A549 (cell line): ENCODE results near the gene GRID2.

Experiments used
- EHF ChIP-seq: fragments of 250-450 bp; sonication (Bioruptor Pico); IDR thresholded peaks from 2 replicates; pipeline ENCODE4 v1.5.0; 2020; ENCODE audit warnings: mild to moderate bottlenecking
- HDAC2 ChIP-seq: fragments of 200-600 bp; sonication (generic); IDR thresholded peaks from 2 replicates; pipeline ENCODE4 v1.6.1; 2016
- NR3C1 ChIP-seq: fragments of >200 bp; sonication (Bioruptor Twin); formaldehyde crosslinking; IDR thresholded peaks from 3 replicates; pipeline ENCODE4 v1.6.1; 2017
- SMC3 ChIP-seq: fragments of >200 bp; sonication (Bioruptor Twin); formaldehyde crosslinking; IDR thresholded peaks from 3 replicates; pipeline ENCODE4 v1.6.1; 2018; ENCODE audit warnings: inconsistent platforms
- TF ChIP-seq, protein P1 (sequence below): fragments of >200 bp; sonication (Bioruptor Twin); formaldehyde crosslinking; IDR thresholded peaks from 3 replicates; pipeline ENCODE4 v1.5.1; 2016
- TF ChIP-seq, protein P2 (sequence below): fragments of 150-350 bp; IDR thresholded peaks from 2 replicates; pipeline ENCODE4 v1.6.1; 2014; ENCODE audit warnings: low read depth, mild to moderate bottlenecking, low read length
- TF ChIP-seq, protein P3 (sequence below): IDR thresholded peaks from 2 replicates; pipeline ENCODE4 v1.6.1; 2012
- TF ChIP-seq, protein P4 (sequence below): IDR thresholded peaks from 2 replicates; pipeline ENCODE4 v1.6.1; 2012

DNA sequence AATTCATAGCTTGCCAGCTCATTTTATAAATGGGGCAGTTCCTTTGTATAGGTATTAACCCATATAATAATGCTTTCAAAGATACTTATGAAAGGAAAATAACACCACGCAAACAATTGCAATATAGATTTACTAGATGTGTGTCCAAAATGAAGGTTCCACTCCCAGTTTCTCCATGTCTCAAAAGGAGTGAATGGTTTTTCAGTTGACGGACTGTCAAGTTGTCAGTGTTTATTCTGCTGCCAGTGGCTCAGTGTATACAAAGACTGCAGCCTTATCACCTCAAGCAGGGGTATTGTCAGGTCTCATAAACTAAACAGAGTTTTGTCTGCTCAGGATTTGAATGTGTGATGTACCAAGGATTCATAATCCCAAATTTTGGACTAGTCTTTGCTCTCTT is 939.5 kb downstream of the GRID2 start:
- TF ChIP-seq EHF (CRISPR knock-in tag) = no peak
- TF ChIP-seq, protein P1, sequence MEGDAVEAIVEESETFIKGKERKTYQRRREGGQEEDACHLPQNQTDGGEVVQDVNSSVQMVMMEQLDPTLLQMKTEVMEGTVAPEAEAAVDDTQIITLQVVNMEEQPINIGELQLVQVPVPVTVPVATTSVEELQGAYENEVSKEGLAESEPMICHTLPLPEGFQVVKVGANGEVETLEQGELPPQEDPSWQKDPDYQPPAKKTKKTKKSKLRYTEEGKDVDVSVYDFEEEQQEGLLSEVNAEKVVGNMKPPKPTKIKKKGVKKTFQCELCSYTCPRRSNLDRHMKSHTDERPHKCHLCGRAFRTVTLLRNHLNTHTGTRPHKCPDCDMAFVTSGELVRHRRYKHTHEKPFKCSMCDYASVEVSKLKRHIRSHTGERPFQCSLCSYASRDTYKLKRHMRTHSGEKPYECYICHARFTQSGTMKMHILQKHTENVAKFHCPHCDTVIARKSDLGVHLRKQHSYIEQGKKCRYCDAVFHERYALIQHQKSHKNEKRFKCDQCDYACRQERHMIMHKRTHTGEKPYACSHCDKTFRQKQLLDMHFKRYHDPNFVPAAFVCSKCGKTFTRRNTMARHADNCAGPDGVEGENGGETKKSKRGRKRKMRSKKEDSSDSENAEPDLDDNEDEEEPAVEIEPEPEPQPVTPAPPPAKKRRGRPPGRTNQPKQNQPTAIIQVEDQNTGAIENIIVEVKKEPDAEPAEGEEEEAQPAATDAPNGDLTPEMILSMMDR = no peak
- TF ChIP-seq HDAC2 = no peak
- TF ChIP-seq, protein P2, sequence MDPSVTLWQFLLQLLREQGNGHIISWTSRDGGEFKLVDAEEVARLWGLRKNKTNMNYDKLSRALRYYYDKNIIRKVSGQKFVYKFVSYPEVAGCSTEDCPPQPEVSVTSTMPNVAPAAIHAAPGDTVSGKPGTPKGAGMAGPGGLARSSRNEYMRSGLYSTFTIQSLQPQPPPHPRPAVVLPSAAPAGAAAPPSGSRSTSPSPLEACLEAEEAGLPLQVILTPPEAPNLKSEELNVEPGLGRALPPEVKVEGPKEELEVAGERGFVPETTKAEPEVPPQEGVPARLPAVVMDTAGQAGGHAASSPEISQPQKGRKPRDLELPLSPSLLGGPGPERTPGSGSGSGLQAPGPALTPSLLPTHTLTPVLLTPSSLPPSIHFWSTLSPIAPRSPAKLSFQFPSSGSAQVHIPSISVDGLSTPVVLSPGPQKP = no peak
- no peak for TF ChIP-seq SMC3
- TF ChIP-seq, protein P3, sequence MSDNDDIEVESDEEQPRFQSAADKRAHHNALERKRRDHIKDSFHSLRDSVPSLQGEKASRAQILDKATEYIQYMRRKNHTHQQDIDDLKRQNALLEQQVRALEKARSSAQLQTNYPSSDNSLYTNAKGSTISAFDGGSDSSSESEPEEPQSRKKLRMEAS = no peak
- TF ChIP-seq, protein P4, sequence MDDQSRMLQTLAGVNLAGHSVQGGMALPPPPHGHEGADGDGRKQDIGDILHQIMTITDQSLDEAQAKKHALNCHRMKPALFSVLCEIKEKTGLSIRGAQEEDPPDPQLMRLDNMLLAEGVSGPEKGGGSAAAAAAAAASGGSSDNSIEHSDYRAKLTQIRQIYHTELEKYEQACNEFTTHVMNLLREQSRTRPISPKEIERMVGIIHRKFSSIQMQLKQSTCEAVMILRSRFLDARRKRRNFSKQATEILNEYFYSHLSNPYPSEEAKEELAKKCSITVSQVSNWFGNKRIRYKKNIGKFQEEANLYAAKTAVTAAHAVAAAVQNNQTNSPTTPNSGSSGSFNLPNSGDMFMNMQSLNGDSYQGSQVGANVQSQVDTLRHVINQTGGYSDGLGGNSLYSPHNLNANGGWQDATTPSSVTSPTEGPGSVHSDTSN = no peak
- no peak for TF ChIP-seq NR3C1
